K562 (cell line): Measurements from ENCODE around the gene EPHB4. TPM values are rescaled to one million over a fixed set of nuclear protein-coding genes. Genes with fewer than 3 reads are reported as not detected.

Experiments
- BACH1 ChIP-seq: fragments of 200-800 bp; sonication (Bioruptor generic); IDR thresholded peaks from 2 replicates; pipeline ENCODE4 v1.6.1; 2016; ENCODE audit warnings: missing genetic modification characterization, missing compliant biosample characterization
- BDP1 ChIP-seq: IDR thresholded peaks from 3 replicates; pipeline ENCODE4 v1.6.1; 2011; ENCODE audit not compliant: insufficient read length, insufficient read depth
- CHD1 ChIP-seq: fragments of 200-600 bp; sonication (generic); IDR thresholded peaks from one replicate; pipeline ENCODE4 v1.6.1; 2012; ENCODE audit warnings: mild to moderate bottlenecking, moderate library complexity, low read length, inconsistent platforms
- CREB1 ChIP-seq, 2 experiments: sonication (generic) in 1 of 2; formaldehyde crosslinking in 1 of 2; IDR thresholded peaks; 2 replicates each; pipeline versions ENCODE4 v1.6.1 to v1.8.0; 2012 to 2022; ENCODE audit warnings: inconsistent platforms in 1 of 2, mild to moderate bottlenecking in 1 of 2, missing genetic modification reagents in 1 of 2, moderate library complexity in 1 of 2
- CREM ChIP-seq: IDR thresholded peaks from 2 replicates; pipeline ENCODE4 v1.6.1; 2014; ENCODE audit warnings: antibody characterized with exemption, low read depth
- FOXP1 ChIP-seq: sonication (generic); formaldehyde crosslinking; IDR thresholded peaks from 2 replicates; pipeline ENCODE4 v1.8.0; 2022; ENCODE audit warnings: mild to moderate bottlenecking, missing genetic modification reagents
- JUNB ChIP-seq: fragments of 450-650 bp; formaldehyde crosslinking; conservative IDR thresholded peaks from 2 replicates; pipeline ENCODE4 v1.4.0; 2020; ENCODE audit warnings: mild to moderate bottlenecking
- MCM3 ChIP-seq: fragments of 450-650 bp; IDR thresholded peaks from 2 replicates; pipeline ENCODE4 v1.6.1; 2016
- MED1 ChIP-seq: sonication (generic); formaldehyde crosslinking; IDR thresholded peaks from 2 replicates; pipeline ENCODE4 v1.8.1; 2023; ENCODE audit warnings: missing genetic modification reagents, borderline replicate concordance
- PML ChIP-seq: IDR thresholded peaks from 2 replicates; pipeline ENCODE4 v1.6.1; 2012; ENCODE audit warnings: low read length, inconsistent platforms
- POU5F1 ChIP-seq: fragments of 150-350 bp; IDR thresholded peaks from 2 replicates; pipeline ENCODE4 v1.6.1; 2014; ENCODE audit warnings: borderline replicate concordance, low read length, low read depth, mild to moderate bottlenecking; ENCODE audit not compliant: partially characterized antibody
- RBFOX2 ChIP-seq: fragments of 200-400 bp; formaldehyde crosslinking; IDR thresholded peaks from 2 replicates; pipeline ENCODE4 v1.6.1; 2017; ENCODE audit warnings: low read depth, mild to moderate bottlenecking, low read length, moderate library complexity
- RBM17 ChIP-seq: fragments of 200-400 bp; formaldehyde crosslinking; IDR thresholded peaks from 2 replicates; pipeline ENCODE4 v1.6.1; 2017; ENCODE audit warnings: low read depth, mild to moderate bottlenecking, low read length, borderline replicate concordance
- RFX1 ChIP-seq: fragments of 450-650 bp; IDR thresholded peaks from 2 replicates; pipeline ENCODE4 v1.6.1; 2016; ENCODE audit warnings: mild to moderate bottlenecking, moderate library complexity
- TAF9B ChIP-seq: fragments of 450-650 bp; IDR thresholded peaks from 2 replicates; pipeline ENCODE4 v1.6.1; 2018; ENCODE audit warnings: mild to moderate bottlenecking; ENCODE audit not compliant: partially characterized antibody
- ZNF121 ChIP-seq: sonication (generic); formaldehyde crosslinking; conservative IDR thresholded peaks from 2 replicates; pipeline ENCODE4 v1.8.0; 2022; ENCODE audit warnings: missing genetic modification reagents
- ZNF23 ChIP-seq: fragments of 250-450 bp; sonication (Bioruptor Pico); IDR thresholded peaks from 2 replicates; pipeline ENCODE4 v1.4.0; 2020; ENCODE audit warnings: mild to moderate bottlenecking
- ZNF347 ChIP-seq: fragments of 450-650 bp; formaldehyde crosslinking; IDR thresholded peaks from 2 replicates; pipeline ENCODE4 v1.4.0; 2020; ENCODE audit warnings: low read depth, mild to moderate bottlenecking, moderate library complexity
- ZNF354B ChIP-seq: fragments of 250-450 bp; sonication (Bioruptor Pico); IDR thresholded peaks from 2 replicates; pipeline ENCODE4 v1.4.0; 2020
- ZNF778 ChIP-seq: fragments of 450-650 bp; formaldehyde crosslinking; IDR thresholded peaks from 2 replicates; pipeline ENCODE4 v1.4.0; 2020; ENCODE audit warnings: mild to moderate bottlenecking, moderate library complexity
- ZNF780A ChIP-seq: fragments of 250-450 bp; sonication (Bioruptor Pico); IDR thresholded peaks from 2 replicates; pipeline ENCODE4 v1.5.0; 2021; ENCODE audit warnings: mild to moderate bottlenecking
- polyA plus RNA-seq, 8 experiments: library from polyadenylated mRNA; depleted of rRNA in 4 of 8; stranded (reverse) in 5 of 8; unstranded in 3 of 8; fragments of >200 nt; fragmentation: Nextera tagmentation in 2 of 8; fragmentation: Illumina TruSeq in 1 of 8; extraction: Ambion mirVana in 2 of 8; extraction: Trizol in 1 of 8; gene quantifications; 2 replicates each; pipeline versions ENCODE4 v1.2.1 to v1.2.3, GENCODE V29; 2011 to 2014; ENCODE audit warnings: inconsistent platforms in 1 of 8, missing spikeins in 1 of 8
- total RNA-seq, 7 experiments: library from RNA; depleted of rRNA in 6 of 7; stranded (reverse); fragments of >200 nt in 6 of 7; fragmentation: Illumina TruSeq in 2 of 7; extraction: Trizol in 2 of 7; gene quantifications; 2 replicates each; pipeline versions ENCODE4 v1.2.1 to v1.2.3, GENCODE V29; 2011 to 2021; ENCODE audit warnings: low replicate concordance in 1 of 7
- TF ChIP-seq, protein P1 (sequence below): fragments of 450-650 bp; IDR thresholded peaks from 2 replicates; pipeline ENCODE4 v1.6.1; 2017; ENCODE audit warnings: antibody characterized with exemption
- TF ChIP-seq, protein P2 (sequence below): fragments of 250-450 bp; sonication (Bioruptor Pico); IDR thresholded peaks from 2 replicates; pipeline ENCODE4 v1.5.0; 2021; ENCODE audit warnings: mild to moderate bottlenecking, borderline replicate concordance
- TF ChIP-seq, protein P3 (sequence below): fragments of 200-800 bp; sonication (Bioruptor generic); IDR thresholded peaks from 2 replicates; pipeline ENCODE4 v1.6.1; 2017; ENCODE audit warnings: missing genetic modification characterization, missing compliant biosample characterization
- TF ChIP-seq, protein P4 (sequence below): sonication (generic); formaldehyde crosslinking; IDR thresholded peaks from 2 replicates; pipeline ENCODE4 v1.8.0; 2022; ENCODE audit warnings: mild to moderate bottlenecking, missing genetic modification reagents

Gene EPHB4
- total and polyA plus RNA-seq, 9 of the 15 experiments (the other 6 are each of a cell fraction or from before 2014, with no cell fraction given): 1.2 to 82.1 (median 37.9) TPM

DNA sequence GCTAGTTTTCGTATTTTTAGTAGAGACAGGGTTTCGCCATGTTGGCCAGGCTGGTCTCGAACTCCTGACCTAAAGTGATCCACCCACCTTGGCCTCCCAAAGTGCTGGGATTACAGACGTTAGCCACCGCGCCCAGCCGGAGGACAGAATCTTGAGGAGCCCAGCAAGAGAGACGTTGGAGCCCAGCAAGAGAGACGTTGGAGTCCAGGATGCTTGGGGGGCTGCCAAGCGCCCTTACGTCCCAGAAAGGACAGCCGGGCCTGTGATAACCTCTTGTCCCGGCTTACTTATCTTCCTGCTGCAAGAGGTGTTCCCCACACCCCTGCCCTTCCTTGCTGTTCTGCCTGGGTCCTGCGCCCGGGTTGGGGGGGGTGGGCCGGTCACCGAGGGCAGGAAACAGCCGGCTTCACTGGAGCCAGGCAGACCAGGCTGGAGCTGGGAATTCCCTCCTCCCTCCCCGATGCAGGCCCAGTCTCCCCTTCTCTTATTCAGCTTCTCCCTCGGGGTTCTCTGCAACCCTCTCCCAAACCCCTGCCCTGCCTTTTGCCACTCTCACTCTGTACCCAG lies 1.9 kb upstream of the EPHB4 start (continued):
- TF ChIP-seq, protein P1, sequence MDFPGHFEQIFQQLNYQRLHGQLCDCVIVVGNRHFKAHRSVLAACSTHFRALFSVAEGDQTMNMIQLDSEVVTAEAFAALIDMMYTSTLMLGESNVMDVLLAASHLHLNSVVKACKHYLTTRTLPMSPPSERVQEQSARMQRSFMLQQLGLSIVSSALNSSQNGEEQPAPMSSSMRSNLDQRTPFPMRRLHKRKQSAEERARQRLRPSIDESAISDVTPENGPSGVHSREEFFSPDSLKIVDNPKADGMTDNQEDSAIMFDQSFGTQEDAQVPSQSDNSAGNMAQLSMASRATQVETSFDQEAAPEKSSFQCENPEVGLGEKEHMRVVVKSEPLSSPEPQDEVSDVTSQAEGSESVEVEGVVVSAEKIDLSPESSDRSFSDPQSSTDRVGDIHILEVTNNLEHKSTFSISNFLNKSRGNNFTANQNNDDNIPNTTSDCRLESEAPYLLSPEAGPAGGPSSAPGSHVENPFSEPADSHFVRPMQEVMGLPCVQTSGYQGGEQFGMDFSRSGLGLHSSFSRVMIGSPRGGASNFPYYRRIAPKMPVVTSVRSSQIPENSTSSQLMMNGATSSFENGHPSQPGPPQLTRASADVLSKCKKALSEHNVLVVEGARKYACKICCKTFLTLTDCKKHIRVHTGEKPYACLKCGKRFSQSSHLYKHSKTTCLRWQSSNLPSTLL: no peak
- TF ChIP-seq TAF9B (no peak), MCM3 (no peak), BACH1 (tag) (no peak), ZNF778 (CRISPR knock-in tag) (no peak), CREB1 (IDR thresholded peaks at IDR 0.05) (no peak; the same call in 1 of the 2 replicates), CREB1 (CRISPR knock-in tag; IDR thresholded peaks at IDR 0.05) (no peak), RBM17 (no peak), ZNF347 (CRISPR knock-in tag) (no peak), JUNB (CRISPR knock-in tag) (no peak), ZNF23 (CRISPR knock-in tag) (no peak), RBFOX2 (0 out of 2 replicates have a peak, but pooled peaks have one; percentile 10), MED1 (CRISPR knock-in tag) (no peak), BDP1 (no peak), ZNF121 (no peak), ZNF780A (CRISPR knock-in tag) (no peak), PML (peak; percentile 67; the same call in 1 of the 2 replicates), CHD1 (no peak), POU5F1 (no peak), ZNF354B (CRISPR knock-in tag) (no peak), RFX1 (no peak), CREM (peak; percentile 69), FOXP1 (CRISPR knock-in tag) (no peak)
- TF ChIP-seq, protein P2, sequence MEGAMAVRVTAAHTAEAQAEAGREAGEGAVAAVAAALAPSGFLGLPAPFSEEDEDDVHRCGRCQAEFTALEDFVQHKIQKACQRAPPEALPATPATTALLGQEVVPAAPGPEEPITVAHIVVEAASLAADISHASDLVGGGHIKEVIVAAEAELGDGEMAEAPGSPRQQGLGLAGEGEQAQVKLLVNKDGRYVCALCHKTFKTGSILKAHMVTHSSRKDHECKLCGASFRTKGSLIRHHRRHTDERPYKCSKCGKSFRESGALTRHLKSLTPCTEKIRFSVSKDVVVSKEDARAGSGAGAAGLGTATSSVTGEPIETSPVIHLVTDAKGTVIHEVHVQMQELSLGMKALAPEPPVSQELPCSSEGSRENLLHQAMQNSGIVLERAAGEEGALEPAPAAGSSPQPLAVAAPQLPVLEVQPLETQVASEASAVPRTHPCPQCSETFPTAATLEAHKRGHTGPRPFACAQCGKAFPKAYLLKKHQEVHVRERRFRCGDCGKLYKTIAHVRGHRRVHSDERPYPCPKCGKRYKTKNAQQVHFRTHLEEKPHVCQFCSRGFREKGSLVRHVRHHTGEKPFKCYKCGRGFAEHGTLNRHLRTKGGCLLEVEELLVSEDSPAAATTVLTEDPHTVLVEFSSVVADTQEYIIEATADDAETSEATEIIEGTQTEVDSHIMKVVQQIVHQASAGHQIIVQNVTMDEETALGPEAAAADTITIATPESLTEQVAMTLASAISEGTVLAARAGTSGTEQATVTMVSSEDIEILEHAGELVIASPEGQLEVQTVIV (CRISPR knock-in tag): no peak
- TF ChIP-seq, protein P3, sequence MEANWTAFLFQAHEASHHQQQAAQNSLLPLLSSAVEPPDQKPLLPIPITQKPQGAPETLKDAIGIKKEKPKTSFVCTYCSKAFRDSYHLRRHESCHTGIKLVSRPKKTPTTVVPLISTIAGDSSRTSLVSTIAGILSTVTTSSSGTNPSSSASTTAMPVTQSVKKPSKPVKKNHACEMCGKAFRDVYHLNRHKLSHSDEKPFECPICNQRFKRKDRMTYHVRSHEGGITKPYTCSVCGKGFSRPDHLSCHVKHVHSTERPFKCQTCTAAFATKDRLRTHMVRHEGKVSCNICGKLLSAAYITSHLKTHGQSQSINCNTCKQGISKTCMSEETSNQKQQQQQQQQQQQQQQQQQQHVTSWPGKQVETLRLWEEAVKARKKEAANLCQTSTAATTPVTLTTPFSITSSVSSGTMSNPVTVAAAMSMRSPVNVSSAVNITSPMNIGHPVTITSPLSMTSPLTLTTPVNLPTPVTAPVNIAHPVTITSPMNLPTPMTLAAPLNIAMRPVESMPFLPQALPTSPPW (CRISPR knock-in tag): peak; percentile 88
- TF ChIP-seq, protein P4, sequence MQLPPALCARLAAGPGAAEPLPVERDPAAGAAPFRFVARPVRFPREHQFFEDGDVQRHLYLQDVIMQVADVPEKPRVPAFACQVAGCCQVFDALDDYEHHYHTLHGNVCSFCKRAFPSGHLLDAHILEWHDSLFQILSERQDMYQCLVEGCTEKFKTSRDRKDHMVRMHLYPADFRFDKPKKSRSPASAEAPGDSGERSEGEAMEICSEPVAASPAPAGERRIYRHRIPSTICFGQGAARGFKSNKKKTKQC (CRISPR knock-in tag): 0 out of 2 replicates have a peak, but pooled peaks have one; percentile 54
